Measurements from ENCODE around the gene C2CD5. TPM values are rescaled to one million over a fixed set of nuclear protein-coding genes. Genes with fewer than 3 reads are reported as not detected.
"Not testable (repeated sequence)": the region's sequence is repeated elsewhere in the genome, so short reads cannot be mapped to it uniquely, and the experiment has no call there.

Gene C2CD5
- total and polyA plus RNA-seq, 7 donors, result 2.5 to 13.4 (median 5.9) TPM

DNA sequence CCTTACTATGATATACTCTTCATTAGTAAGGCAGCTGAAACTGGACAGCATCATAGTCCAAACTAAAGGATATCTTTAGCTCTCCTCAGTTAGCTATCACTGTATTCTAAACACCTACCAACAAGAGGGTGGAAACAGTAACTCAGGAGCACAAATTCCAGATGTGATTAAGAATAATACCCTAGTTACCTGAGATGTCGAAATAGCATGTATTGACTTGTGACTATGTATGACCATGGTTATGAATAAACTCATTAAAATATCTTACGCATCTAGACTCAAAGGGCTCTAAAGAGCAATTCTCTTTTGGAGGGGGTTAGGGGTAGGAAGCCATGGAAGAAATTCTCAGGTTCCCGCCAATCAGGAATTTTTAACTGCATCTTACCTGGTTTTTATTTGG lies 90.8 kb downstream of the C2CD5 start:
- Histone ChIP-seq H3K27ac (no peak overlapping the region), H3K9me3 (no peaks in the 10 kb centered on the region), H3K4me3 (no peak overlapping the region), H3K36me3 (ENCODE audit: insufficient read depth in 1 of 2, low read depth in 1 of 2) (peaks cover 0 to 58% of the 10 kb centered on the region in 2 donors), H3K4me1 (no peaks in the 10 kb centered on the region), H3K27me3 (ENCODE audit: insufficient read depth in 3 of 3, low read length in 2 of 3) (no peaks in the 10 kb centered on the region)
- intact Hi-C loops (cut with DNase I), result no loop called here
- 96 to 99% (median 98%) methylated on average over 3 of the region's 3 CpGs for WGBS, 3 donors
- ATAC-seq, result no peak
- DNase-seq, result no peak
- TF ChIP-seq, protein P1, sequence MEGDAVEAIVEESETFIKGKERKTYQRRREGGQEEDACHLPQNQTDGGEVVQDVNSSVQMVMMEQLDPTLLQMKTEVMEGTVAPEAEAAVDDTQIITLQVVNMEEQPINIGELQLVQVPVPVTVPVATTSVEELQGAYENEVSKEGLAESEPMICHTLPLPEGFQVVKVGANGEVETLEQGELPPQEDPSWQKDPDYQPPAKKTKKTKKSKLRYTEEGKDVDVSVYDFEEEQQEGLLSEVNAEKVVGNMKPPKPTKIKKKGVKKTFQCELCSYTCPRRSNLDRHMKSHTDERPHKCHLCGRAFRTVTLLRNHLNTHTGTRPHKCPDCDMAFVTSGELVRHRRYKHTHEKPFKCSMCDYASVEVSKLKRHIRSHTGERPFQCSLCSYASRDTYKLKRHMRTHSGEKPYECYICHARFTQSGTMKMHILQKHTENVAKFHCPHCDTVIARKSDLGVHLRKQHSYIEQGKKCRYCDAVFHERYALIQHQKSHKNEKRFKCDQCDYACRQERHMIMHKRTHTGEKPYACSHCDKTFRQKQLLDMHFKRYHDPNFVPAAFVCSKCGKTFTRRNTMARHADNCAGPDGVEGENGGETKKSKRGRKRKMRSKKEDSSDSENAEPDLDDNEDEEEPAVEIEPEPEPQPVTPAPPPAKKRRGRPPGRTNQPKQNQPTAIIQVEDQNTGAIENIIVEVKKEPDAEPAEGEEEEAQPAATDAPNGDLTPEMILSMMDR (IDR thresholded peaks at IDR 0.05), result no peak

DNA sequence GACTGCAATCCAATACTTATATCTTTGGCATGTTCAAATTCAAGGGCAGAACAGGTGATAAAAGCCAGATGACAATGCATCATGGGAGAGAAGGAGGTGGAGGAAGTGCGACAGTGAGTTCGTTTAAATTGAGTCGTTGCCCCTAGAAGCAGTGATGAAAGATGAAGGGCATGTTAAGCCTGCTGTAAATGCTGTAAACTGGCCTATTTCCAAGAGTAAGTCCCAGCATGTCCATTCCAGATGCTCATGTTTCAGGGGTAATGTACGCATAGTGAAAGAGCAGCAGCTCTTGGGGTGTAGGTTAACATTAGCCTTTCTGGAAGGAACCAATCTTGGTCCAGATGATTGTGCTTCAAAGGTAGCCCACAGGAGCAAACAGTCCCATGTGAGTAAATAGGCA lies 97.1 kb downstream of the C2CD5 start:
- intact Hi-C loops (cut with DNase I), result no loop called here
- DNase-seq (no peak), ATAC-seq (no peak)
- peaks cover 0 to 17% of the 10 kb centered on the region in 2 donors for H3K36me3 ChIP-seq (ENCODE audit: insufficient read depth in 1 of 2, low read depth in 1 of 2)
- 12 to 29% (median 28%) methylated on average over 4 of the region's 4 CpGs for whole genome bisulfite sequencing, 3 donors
- no peaks in the 10 kb centered on the region for H3K4me1 ChIP-seq
- H3K4me3 ChIP-seq, result no peak overlapping the region
- no peak overlapping the region for H3K27ac ChIP-seq
- TF ChIP-seq, protein P1 (IDR thresholded peaks at IDR 0.05), result no peak
- H3K27me3 ChIP-seq (ENCODE audit: insufficient read depth in 3 of 3, low read length in 2 of 3), result no peaks in the 10 kb centered on the region
- no peaks in the 10 kb centered on the region for H3K9me3 ChIP-seq

DNA sequence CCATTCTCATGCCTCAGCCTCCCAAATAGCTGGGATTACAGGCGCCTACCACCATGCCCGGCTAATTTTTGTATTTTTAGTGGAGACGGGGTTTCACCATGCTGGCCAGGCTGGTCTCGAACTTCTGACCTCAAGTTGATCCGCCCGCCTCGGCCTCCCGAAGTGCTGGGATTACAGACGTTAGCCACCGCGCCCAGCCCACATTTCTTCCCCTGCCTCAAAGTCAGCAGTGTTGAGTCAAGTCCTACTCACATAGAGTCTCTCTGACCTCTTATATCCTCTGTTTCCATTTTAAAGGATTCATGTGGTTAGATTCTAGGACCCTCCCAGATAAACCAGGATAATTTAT lies 100.1 kb downstream of the C2CD5 start:
- H3K27me3 ChIP-seq (ENCODE audit: insufficient read depth in 3 of 3, low read length in 2 of 3); H3K4me3 ChIP-seq; H3K9me3 ChIP-seq; H3K4me1 ChIP-seq; H3K27ac ChIP-seq; ATAC-seq; H3K36me3 ChIP-seq (ENCODE audit: insufficient read depth in 1 of 2, low read depth in 1 of 2); DNase-seq: not testable (repeated sequence)
- 82 to 86% (median 83%) methylated on average over 11 of the region's 11 CpGs for WGBS, 3 donors
- intact Hi-C loops (cut with DNase I), result loop anchor here (5.0 kb wide), 2 partner anchors 342 to 362 kb away; no protein-coding TSS in a partner anchor

DNA sequence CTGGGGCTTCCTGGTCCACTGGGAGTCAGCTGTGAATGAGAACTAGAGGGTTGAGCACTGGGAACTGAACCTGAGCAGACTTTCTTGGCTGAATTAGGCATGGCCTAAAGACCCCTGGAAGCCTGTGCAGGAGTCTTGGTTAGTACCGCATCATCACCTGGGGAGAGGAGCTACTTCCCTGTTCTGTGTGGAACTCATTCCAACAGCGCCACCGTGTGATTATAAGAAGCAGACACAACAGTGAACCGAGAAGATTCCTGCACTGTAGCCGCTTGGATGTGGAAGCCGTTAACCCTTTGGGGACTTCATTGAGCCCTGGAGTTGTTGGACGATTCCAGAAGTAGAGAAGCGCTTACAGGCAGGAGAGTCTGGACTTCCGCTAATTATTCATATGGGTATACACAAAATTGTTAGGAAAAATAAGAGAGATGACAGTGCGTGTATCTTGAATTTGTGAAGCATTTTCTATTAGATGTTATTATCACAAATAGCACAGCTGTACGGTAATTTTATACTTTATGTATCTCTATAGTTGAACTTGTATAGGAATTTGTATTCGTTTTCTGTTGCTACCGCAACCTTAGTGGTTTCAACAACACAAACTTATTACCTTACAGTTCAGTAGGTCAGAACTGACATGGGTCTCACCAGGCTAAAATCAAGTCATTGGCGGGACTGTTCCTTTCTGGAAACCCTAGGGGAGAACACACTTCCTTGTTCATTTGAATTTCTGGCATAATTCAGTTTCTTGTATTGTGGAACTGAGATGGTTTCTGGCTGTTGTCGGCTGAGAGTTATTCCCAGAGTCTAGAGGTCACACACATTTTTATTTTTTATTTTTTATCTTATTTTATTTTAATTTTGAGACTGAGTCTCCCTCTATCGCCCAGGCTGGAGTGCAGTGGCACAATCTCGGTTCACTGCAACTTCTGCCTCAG lies 100.7 kb downstream of the C2CD5 start:
- 27 to 29% (median 28%) methylated on average over 17 of the region's 17 CpGs for WGBS, 3 donors
- intact Hi-C loops (cut with DNase I), result loop anchor here (5.0 kb wide), 2 partner anchors 341 to 361 kb away; no protein-coding TSS in a partner anchor
- Histone ChIP-seq H3K4me3 (no peak overlapping the region), H3K9me3 (no peaks in the 10 kb centered on the region), H3K27ac (no peak overlapping the region), H3K27me3 (ENCODE audit: insufficient read depth in 3 of 3, low read length in 2 of 3) (no peaks in the 10 kb centered on the region), H3K4me1 (no peaks in the 10 kb centered on the region), H3K36me3 (ENCODE audit: insufficient read depth in 1 of 2, low read depth in 1 of 2) (no peaks in the 10 kb centered on the region)
- peak; percentile 78 to 94 (median 92) for ATAC-seq
- peak; percentile 18 to 49 for DNase-seq
- TF ChIP-seq, protein P1 (IDR thresholded peaks at IDR 0.05), result peak; percentile 71

DNA sequence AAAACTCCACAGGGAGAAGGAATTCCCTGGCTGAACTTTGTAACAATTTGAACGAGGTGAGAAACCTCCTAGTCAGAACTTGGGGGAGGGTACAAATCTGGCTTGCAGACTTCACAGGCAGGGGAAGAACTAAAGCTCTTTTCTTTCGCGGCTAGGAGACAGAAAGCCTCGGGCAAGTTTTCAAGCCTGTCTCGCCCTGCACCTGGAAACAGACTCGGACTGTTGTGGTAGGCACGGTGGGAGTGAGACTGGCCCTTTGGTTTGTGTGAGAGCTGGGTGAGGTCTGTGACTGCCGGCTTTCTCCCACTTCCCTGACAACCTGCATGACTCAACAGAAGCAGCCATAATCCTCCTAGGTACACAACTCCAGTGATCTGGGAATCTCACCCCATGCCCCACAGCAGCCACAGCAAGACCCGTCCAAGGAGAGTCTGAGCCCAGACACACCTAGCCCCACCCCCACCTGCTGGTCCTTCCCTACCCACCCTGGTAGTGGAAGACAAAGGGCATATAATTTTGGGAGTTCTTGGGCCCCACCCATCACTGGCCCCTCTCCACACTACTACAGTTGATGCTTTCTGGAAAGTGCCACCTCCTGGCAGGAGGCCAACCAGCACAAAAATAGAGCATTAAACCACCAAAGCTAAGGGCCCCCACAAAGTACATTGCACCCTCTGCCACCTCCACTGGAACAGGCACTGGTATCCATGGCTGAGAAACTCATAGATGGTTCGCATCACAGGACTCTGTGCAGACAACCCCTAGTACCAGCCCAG lies 107.1 kb downstream of the C2CD5 start:
- Histone ChIP-seq H3K36me3 (ENCODE audit: insufficient read depth in 1 of 2, low read depth in 1 of 2) (no peaks in the 10 kb centered on the region), H3K27ac (no peak overlapping the region), H3K4me3 (no peak overlapping the region), H3K9me3 (no peaks in the 10 kb centered on the region), H3K27me3 (ENCODE audit: insufficient read depth in 3 of 3, low read length in 2 of 3) (no peaks in the 10 kb centered on the region), H3K4me1 (no peaks in the 10 kb centered on the region)
- TF ChIP-seq, protein P1 (IDR thresholded peaks at IDR 0.05), result no peak
- ATAC-seq (no peak), DNase-seq (no peak)
- intact Hi-C loops (cut with DNase I), result no loop called here
- WGBS, 3 donors, result 73 to 77% (median 76%) methylated on average over 10 of the region's 10 CpGs
